AG04450 (cell line): ENCODE results near the gene WDR27. TPM values are rescaled to one million over a fixed set of nuclear protein-coding genes. Genes with fewer than 3 reads are reported as not detected.
"Not testable (repeated sequence)": the region's sequence is repeated elsewhere in the genome, so short reads cannot be mapped to it uniquely, and the experiment has no call there.

Source experiments
- CTCF ChIA-PET: fragments of 300-600, 350-600 bp; formaldehyde crosslinking; extraction: SDS; loops from one replicate; lab custom pipeline; 2022; ENCODE audit warnings: antibody characterized with exemption, inconsistent platforms; lab: Charles Lee
- POLR2A ChIA-PET: fragments of 350-600 bp; formaldehyde crosslinking; extraction: SDS; loops from one replicate; lab custom pipeline; 2021; ENCODE audit warnings: antibody characterized with exemption, inconsistent platforms; lab: Yijun Ruan, JAX
- DNase-seq: peaks from one replicate; pipeline ENCODE4 v3.0.0-alpha.2; 2011; ENCODE audit warnings: low read depth, low spot score
- H3K27ac ChIP-seq: one replicate; pipeline ENCODE4 v1.5.1; 2012; ENCODE audit warnings: low read depth, low read length, control low read depth
- H3K27me3 ChIP-seq: one replicate; pipeline ENCODE4 v1.6.0; 2012; ENCODE audit warnings: low read length; ENCODE audit not compliant: control insufficient read depth, insufficient read depth
- H3K4me3 ChIP-seq: 2 replicates; pipeline ENCODE4 v1.5.1; 2011; ENCODE audit warnings: mild to moderate bottlenecking, low read depth, low read length, control low read depth
- H3K9me3 ChIP-seq: 2 replicates; pipeline ENCODE4 v1.5.1; 2012; ENCODE audit warnings: low read length; ENCODE audit not compliant: control insufficient read depth, insufficient read depth
- polyA plus RNA-seq: library from polyadenylated mRNA; depleted of rRNA; stranded (reverse); fragments of >200 nt; gene quantifications from 2 replicates; pipeline ENCODE4 v1.2.3, GENCODE V29; 2011
- TF ChIP-seq, protein P1 (sequence below): IDR thresholded peaks from 2 replicates; pipeline ENCODE4 v1.5.1; 2011; ENCODE audit warnings: low read depth, low read length, control low read depth, inconsistent platforms

The WDR27 gene
- polyA plus RNA-seq, 1 experiment = 20.5 TPM

DNA sequence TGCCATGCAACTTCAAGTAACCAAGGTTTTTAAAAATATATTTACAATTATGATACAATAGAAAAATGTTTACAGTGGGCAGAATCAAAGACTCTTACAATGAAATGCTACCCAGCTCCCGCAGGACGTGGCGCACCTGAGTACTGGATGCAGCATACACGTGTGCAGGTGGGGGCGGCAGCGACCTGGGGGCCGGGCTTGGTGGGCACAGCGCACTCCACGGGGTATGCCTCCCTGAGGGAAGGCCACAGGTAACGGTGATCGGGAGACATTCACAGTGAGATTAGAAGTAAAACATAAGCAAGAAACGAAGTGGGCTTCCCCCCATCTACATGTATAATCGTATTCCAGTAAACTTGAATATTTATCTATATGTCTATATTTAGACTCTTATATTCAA lies 54.2 kb downstream of the WDR27 start:
- Histone ChIP-seq H3K27me3 (no peaks in the 10 kb centered on the region), H3K4me3 (no peak overlapping the region), H3K27ac (no peak overlapping the region), H3K9me3 (no peaks in the 10 kb centered on the region)
- ChIA-PET POLR2A (no interaction called here), CTCF (no interaction called here)
- DNase-seq = no peak
- TF ChIP-seq, protein P1, sequence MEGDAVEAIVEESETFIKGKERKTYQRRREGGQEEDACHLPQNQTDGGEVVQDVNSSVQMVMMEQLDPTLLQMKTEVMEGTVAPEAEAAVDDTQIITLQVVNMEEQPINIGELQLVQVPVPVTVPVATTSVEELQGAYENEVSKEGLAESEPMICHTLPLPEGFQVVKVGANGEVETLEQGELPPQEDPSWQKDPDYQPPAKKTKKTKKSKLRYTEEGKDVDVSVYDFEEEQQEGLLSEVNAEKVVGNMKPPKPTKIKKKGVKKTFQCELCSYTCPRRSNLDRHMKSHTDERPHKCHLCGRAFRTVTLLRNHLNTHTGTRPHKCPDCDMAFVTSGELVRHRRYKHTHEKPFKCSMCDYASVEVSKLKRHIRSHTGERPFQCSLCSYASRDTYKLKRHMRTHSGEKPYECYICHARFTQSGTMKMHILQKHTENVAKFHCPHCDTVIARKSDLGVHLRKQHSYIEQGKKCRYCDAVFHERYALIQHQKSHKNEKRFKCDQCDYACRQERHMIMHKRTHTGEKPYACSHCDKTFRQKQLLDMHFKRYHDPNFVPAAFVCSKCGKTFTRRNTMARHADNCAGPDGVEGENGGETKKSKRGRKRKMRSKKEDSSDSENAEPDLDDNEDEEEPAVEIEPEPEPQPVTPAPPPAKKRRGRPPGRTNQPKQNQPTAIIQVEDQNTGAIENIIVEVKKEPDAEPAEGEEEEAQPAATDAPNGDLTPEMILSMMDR = no peak

- no peak for DNase-seq
- Histone ChIP-seq H3K27ac (no peak overlapping the region), H3K9me3 (no peaks in the 10 kb centered on the region), H3K4me3 (no peak overlapping the region), H3K27me3 (no peaks in the 10 kb centered on the region)
- CTCF ChIA-PET = no interaction called here
- TF ChIP-seq, protein P1 = no peak
- POLR2A ChIA-PET = no interaction called here
Measured at GRCh38 chr6:169646906-169647567, 54.8 kb downstream of the WDR27 start.

- H3K9me3 ChIP-seq, DNase-seq, H3K27me3 ChIP-seq, H3K27ac ChIP-seq, CTCF ChIA-PET, POLR2A ChIA-PET, H3K4me3 ChIP-seq: not testable (repeated sequence)
Measured at GRCh38 chr6:169645459-169645858, 56.4 kb downstream of the WDR27 start.

GRCh38 chr6:169643521-169643920 lies 58.3 kb downstream of the WDR27 start:
- POLR2A ChIA-PET = no interaction called here
- no peak overlapping the region for H3K4me3 ChIP-seq
- H3K9me3 ChIP-seq = no peaks in the 10 kb centered on the region; the same call in 1 of the 2 replicates
- H3K27me3 ChIP-seq = no peaks in the 10 kb centered on the region
- CTCF ChIA-PET = no interaction called here
- H3K27ac ChIP-seq = no peak overlapping the region
- DNase-seq = no peak
- TF ChIP-seq, protein P1 = no peak

- TF ChIP-seq, protein P1 = no peak
- CTCF ChIA-PET = no interaction called here
Measured at GRCh38 chr6:169642455-169642854, 59.4 kb downstream of the WDR27 start.

More at GRCh38 chr6:169642455-169642854, 59.4 kb downstream of the WDR27 start:
- Histone ChIP-seq H3K27ac (no peak overlapping the region), H3K9me3 (no peaks in the 10 kb centered on the region; the same call in 1 of the 2 replicates), H3K4me3 (no peak overlapping the region), H3K27me3 (no peaks in the 10 kb centered on the region)
- POLR2A ChIA-PET = no interaction called here
- DNase-seq = no peak
